Measurements from ENCODE around the gene CC2D2B. TPM values are rescaled to one million over a fixed set of nuclear protein-coding genes. Genes with fewer than 3 reads are reported as not detected.

The CC2D2B gene, protein sequence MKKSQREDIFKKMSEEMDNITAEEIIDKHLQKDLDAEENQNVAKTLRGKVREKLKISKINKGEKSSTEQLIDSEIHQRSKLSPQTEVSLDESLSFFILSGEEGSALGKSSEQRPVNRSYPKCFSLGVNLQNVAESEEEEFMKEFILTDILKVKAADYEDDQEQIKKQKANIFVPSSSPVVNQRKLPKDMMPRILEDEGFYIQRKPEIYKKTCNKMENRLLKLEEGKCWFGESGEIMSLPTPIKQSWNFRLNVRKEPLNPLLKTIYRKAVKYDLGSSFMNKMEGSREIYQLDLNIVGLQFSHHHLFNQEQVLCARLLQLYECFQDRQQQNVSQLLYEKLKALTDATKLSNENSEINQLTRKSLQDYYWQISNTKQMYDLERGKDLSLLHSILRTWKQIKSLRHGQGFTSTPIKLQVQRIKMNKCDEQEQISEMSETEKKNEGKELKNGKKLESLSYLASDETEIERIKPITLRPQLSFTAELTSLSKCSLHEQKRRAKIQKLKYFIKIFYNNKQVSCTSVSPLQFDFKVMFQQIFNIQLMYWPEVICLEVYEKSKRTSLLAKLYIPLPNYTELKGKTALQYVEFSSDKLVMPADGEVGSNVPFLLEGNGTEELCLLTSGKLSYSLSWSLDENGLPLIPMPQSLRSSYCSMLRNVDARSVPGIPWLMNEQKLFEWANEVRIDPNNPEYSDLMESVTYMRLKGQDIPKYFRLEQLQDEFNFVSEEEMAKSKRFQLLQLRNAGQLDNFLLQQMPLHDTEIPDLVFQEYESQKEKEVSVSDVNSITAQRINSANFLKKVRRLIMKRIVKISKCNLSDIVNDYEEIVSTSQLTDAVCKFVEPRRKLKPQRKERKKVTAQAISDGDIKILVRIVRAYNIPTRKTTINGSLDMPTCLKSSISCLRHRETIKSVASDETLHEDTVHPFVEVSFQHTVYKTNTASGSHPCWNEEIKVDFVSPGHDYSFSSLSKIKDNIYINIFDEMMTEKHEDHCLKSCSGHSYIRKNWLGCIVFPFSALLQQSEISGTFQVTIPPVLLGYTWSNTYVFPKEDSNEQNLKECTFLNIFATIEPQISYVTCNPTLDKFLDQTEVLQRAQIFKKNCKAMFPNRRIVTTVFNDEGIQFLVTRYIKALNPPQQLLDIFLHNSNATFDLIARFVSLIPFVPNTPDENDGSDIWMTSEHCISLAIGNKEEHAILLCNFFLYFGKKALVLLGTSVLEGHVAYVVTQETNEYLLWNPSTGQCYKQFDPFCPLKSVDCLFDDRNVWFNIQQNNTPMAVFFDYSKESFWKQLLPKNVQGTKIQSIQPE (N-terminal part only)
- 0.26 TPM for polyA plus RNA-seq (2012; ENCODE audit: low read depth, missing spikeins)

DNA sequence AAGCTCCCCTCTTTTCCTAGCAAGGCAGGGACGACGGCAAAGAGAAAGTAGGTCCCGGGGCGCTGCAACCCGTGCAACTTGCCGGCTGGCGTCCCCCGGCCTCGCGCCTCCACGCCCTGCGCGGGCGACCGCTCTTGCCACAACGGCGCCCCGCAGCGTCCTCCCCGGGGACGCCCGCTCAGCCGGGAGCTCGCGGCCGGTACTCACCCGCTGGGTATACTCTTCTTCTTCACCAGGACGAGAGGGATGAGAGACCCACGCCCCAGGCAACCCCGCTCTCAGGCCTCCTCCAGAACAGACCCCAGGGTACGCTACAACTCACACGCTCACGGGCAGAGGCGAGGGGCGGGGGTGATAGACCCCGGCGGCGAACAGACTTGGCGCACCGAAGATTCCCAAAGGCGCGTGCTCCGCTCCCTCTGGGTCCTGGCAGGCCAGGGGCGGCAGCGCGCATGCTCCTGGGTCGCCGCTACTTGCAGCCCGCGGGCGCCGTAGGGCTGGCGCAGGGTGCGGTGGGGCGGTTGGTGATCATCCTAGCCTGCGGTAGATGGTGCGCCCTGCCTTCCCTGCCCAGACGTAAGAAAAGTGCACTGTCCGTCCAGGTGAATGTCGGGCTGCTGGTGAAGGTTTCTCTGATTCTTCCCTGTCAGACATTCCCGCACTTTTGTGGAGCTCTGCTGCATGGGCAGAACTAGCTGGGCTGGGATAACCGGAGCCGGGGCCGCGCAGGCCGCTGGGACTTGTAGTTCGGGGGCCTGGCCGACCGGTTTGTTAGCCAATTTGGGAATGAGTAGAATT, at the start of gene CC2D2B:
TSS of gene CC2D2B (plus strand) at position 520 of the 798 bp plus-strand sequence. CDS start 3,349 bp downstream, outside the sequence.
- FAIRE-seq (peak; percentile 97), DNase-seq (ENCODE audit: insufficient read length, low spot score) (peak; percentile 66)
- TF ChIP-seq POLR2A (IDR thresholded peaks at IDR 0.05; ENCODE audit: low read depth, low read length): 0 out of 2 replicates have a peak, but pooled peaks have one; percentile 26
- no peak for TF ChIP-seq PAX5 (IDR thresholded peaks at IDR 0.05; ENCODE audit: insufficient read depth, low read length, severe bottlenecking)

DNA sequence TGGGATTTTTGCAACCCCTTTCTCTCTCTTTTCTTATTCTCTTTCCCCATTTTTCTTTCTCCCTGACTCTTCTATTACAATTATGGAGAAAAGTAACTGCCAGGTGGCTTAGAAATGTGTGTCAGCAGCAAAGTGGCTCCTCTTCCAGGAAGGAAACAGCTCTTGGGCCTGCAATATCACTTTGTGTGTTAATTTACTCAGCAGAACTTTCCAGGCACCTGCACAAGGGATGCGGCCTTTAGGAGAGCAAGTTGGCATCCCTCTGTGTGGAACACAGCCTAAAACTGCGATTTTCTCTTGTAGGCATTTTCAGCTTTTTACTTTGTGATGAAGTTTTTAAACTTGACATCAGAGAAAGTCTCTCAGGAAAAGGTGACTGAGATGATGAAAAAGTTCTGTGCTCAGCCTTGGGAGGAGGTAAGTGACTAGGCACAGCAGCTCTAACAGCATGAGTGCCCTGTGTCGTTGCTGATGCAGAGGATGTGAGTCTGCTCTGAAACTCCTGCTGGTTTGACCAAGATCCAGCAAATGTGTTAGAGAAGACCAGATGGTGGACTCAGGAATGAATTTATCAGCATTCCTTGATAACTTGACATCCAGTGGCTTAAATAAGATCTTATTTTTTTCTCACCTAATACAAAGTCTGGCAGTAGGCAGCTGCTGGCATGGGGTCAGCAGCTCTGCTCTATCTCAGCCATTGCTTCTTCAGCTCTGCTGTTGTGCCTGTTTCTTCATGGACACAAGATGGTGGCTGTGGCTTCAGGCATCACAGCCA, 47.4 kb upstream of the CC2D2B start:
- DNase-seq (ENCODE audit: insufficient read length, low spot score): no peak
- no peak for FAIRE-seq
- TF ChIP-seq POLR2A (IDR thresholded peaks at IDR 0.05; ENCODE audit: low read depth, low read length): no peak
- TF ChIP-seq SPI1 (IDR thresholded peaks at IDR 0.05; ENCODE audit: low read depth, low read length): no peak
- no peak for TF ChIP-seq POLR2AphosphoS5 (IDR thresholded peaks at IDR 0.05; ENCODE audit: low read depth, low read length)
- no peak for TF ChIP-seq PAX5 (IDR thresholded peaks at IDR 0.05; ENCODE audit: insufficient read depth, low read length, severe bottlenecking)
- TF ChIP-seq POU2F2 (IDR thresholded peaks at IDR 0.05; ENCODE audit: low read depth, low read length): no peak
- no peak for TF ChIP-seq TAF1 (IDR thresholded peaks at IDR 0.05; ENCODE audit: low read depth, low read length)

DNA sequence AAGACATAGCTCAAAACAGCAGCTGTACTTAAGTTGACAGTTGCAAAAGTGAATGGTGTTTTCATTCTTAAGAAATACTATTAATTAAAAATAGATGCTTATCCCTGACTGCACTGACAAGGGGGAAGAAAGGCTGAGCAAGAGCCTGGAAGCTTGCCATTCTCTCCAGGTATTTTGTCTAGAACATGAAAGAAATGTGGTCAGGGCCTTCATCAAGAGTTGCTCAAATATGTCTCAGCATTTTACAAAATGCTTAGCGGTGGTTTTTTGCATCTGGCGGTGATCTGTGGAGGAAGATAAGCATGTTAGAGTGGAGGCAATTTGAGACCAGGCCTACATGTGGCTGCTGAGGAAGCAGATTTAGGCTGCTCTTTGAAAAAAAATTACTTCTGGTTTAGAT, 46.4 kb upstream of the CC2D2B start:
- DNase-seq (ENCODE audit: insufficient read length, low spot score) (no peak), FAIRE-seq (no peak)
- no peak for TF ChIP-seq PAX5 (IDR thresholded peaks at IDR 0.05; ENCODE audit: insufficient read depth, low read length, severe bottlenecking)
- TF ChIP-seq SPI1 (IDR thresholded peaks at IDR 0.05; ENCODE audit: low read depth, low read length): no peak
- TF ChIP-seq POU2F2 (IDR thresholded peaks at IDR 0.05; ENCODE audit: low read depth, low read length): no peak
- no peak for TF ChIP-seq POLR2A (IDR thresholded peaks at IDR 0.05; ENCODE audit: low read depth, low read length)
- no peak for TF ChIP-seq POLR2AphosphoS5 (IDR thresholded peaks at IDR 0.05; ENCODE audit: low read depth, low read length)
- TF ChIP-seq TAF1 (IDR thresholded peaks at IDR 0.05; ENCODE audit: low read depth, low read length): no peak

DNA sequence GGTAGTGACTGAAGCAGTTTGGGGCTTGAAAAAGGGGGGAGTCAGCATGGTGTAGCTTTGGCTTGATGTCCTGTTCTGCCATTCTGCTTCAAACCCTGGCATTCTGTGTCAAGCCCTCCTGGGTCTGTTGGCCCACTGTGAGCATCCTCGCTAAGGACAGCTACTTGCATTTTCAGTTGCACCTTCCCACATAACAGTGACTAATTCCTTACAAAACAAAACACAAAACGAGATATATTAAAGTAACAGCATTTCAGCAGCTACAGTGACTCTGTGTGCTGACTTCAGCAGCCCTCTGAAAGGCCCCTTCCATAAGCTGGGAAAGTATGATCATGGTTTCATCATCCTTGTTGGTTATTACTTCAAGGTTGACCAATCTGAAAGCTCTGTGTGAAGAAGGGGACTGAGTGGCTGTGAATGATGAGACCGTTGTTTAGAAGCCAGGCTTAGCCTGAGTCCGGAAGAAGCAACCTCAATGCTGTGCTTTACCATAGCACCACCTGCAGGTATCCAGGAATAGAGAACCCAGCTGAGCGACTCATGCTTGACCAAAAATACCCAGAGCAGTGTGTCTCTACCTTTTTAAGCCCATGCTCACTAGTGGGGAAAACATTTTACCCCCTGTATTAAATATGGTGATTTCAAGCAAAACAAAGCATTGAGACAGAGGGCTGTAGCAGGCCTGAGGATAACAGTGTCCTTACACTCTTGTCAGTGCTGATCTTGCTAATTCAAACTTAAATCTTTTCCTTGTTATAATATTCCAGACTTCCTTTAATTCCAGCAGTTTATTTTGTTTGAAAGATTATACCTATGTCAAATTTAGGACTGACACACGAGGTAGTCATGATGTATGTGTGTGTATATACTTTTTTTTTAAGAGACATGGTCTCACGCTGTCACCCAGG, 42.6 kb upstream of the CC2D2B start:
- peak; percentile 24 for DNase-seq (ENCODE audit: insufficient read length, low spot score)
- peak; percentile 81 for FAIRE-seq
- TF ChIP-seq POLR2A (IDR thresholded peaks at IDR 0.05; ENCODE audit: low read depth, low read length) (peak; percentile 58; the same call in 1 of the 2 replicates), SPI1 (IDR thresholded peaks at IDR 0.05; ENCODE audit: low read depth, low read length) (no peak), POU2F2 (IDR thresholded peaks at IDR 0.05; ENCODE audit: low read depth, low read length) (peak; percentile 22; the same call in 1 of the 2 replicates), POLR2AphosphoS5 (IDR thresholded peaks at IDR 0.05; ENCODE audit: low read depth, low read length) (peak; percentile 42; the same call in 1 of the 2 replicates), PAX5 (IDR thresholded peaks at IDR 0.05; ENCODE audit: insufficient read depth, low read length, severe bottlenecking) (peak; percentile 82)

DNA sequence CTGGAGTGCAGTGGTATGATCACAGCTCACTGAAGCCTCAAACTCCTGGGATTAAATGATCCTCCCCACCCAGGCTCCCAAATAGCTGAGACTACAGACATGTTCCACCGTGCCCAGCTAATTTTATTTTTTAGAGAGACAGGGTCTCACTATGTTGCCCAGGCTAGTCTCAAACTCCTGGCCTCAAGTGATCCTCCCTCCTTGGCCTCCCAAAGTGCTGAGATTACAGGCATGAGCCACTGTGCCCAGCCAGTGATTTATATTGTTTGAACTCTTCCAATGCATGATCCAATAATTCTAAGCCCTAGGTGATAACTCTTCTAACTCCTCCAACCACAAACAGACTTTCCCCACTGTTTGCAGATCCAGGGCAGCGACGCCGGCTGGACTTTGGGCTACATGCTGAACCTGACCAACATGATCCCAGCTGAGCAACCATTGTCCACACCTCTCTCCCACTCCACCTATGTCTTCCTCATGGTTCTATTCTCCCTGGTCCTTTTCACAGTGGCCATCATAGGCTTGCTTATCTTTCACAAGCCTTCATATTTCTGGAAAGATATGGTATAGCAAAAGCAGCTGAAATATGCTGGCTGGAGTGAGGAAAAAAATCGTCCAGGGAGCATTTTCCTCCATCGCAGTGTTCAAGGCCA, 41.8 kb upstream of the CC2D2B start:
- no peak for FAIRE-seq
- TF ChIP-seq PAX5 (IDR thresholded peaks at IDR 0.05; ENCODE audit: insufficient read depth, low read length, severe bottlenecking) (no peak), POLR2A (IDR thresholded peaks at IDR 0.05; ENCODE audit: low read depth, low read length) (no peak; the same call in 1 of the 2 replicates), POLR2AphosphoS5 (IDR thresholded peaks at IDR 0.05; ENCODE audit: low read depth, low read length) (no peak), TAF1 (IDR thresholded peaks at IDR 0.05; ENCODE audit: low read depth, low read length) (no peak), POU2F2 (IDR thresholded peaks at IDR 0.05; ENCODE audit: low read depth, low read length) (no peak), SPI1 (IDR thresholded peaks at IDR 0.05; ENCODE audit: low read depth, low read length) (no peak)
- no peak for DNase-seq (ENCODE audit: insufficient read length, low spot score)

DNA sequence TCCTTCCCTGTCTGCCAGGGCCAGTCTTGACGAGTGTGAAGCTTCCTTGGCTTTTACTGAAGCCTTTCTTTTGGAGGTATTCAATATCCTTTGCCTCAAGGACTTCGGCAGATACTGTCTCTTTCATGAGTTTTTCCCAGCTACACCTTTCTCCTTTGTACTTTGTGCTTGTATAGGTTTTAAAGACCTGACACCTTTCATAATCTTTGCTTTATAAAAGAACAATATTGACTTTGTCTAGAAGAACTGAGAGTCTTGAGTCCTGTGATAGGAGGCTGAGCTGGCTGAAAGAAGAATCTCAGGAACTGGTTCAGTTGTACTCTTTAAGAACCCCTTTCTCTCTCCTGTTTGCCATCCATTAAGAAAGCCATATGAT, 41.3 kb upstream of the CC2D2B start:
- no peak for FAIRE-seq
- TF ChIP-seq PAX5 (IDR thresholded peaks at IDR 0.05; ENCODE audit: insufficient read depth, low read length, severe bottlenecking): no peak
- TF ChIP-seq SPI1 (IDR thresholded peaks at IDR 0.05; ENCODE audit: low read depth, low read length): no peak

DNA sequence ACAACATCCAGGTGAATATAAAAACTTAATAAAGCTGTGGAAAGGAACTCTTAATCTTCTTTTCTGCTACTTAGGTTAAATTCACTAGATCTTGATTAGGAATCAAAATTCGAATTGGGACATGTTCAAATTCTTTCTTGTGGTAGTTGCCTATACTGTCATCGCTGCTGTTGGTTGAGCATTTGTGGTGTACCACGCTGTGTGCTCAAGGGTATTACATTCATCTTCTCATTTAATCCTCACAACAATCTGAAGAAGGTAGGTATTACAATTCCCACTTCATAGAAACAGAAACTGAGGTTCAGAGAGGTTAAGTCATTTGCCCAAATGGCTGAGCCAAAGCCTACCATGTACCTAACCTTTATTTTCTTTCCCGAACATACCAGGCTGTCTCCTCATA, 39.9 kb upstream of the CC2D2B start:
- DNase-seq (ENCODE audit: insufficient read length, low spot score) (no peak), FAIRE-seq (no peak)
- no peak for TF ChIP-seq PAX5 (IDR thresholded peaks at IDR 0.05; ENCODE audit: insufficient read depth, low read length, severe bottlenecking)

More for the DNA sequence above, 41.3 kb upstream of the CC2D2B start:
- no peak for DNase-seq (ENCODE audit: insufficient read length, low spot score)
